Mononuclear cell (primary cell): ENCODE data around the gene PDE9A. TPM values are rescaled to one million over a fixed set of nuclear protein-coding genes. Genes with fewer than 3 reads are reported as not detected.
"Not testable (repeated sequence)": the region's sequence is repeated elsewhere in the genome, so short reads cannot be mapped to it uniquely, and the experiment has no call there.

Experiments
- H3K27me3 ChIP-seq: 2 replicates; pipeline ENCODE4 v1.6.0; 2011; ENCODE audit warnings: low read length, control low read depth; ENCODE audit not compliant: insufficient read depth
- H3K4me1 ChIP-seq: 2 replicates; pipeline ENCODE4 v1.5.1; 2011; ENCODE audit warnings: mild to moderate bottlenecking, low read length, control low read depth; ENCODE audit not compliant: insufficient read depth
- H3K4me3 ChIP-seq: 2 replicates; pipeline ENCODE4 v1.5.1; 2011; ENCODE audit warnings: mild to moderate bottlenecking, low read length, moderate library complexity
- H3K9me3 ChIP-seq: 2 replicates; pipeline ENCODE4 v1.5.1; 2011; ENCODE audit warnings: low read depth, mild to moderate bottlenecking, control low read depth, low read length
- total RNA-seq: library from RNA; depleted of rRNA; stranded (reverse); fragments of >200 nt; gene quantifications from one replicate; pipeline ENCODE4 v1.2.3, GENCODE V29; 2012

The PDE9A gene
- total RNA-seq, 1 donor = 3.0 TPM

DNA sequence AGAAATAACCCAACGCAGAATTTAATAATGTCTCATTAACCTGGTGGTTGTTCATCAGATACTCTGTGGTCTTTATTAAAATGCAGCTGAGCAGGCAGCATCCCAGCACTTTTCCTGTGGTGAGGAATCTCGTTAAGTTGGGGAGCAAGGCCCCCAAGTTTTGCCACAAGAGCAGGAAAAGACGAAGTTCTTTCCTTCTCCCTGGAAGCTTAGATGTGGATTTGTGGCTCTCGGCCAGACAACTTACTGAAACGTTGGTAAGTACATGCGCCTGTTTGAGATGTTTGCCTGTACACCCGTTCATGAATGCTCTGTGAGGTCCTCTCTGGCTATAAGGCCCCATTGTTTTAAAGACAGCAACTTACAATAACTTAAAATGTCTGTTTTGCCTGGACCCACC is 34.3 kb upstream of the PDE9A start:
- H3K4me1 ChIP-seq = peaks cover 16% of the 10 kb centered on the region
- H3K27me3 ChIP-seq = no peaks in the 10 kb centered on the region
- no peaks in the 10 kb centered on the region for H3K9me3 ChIP-seq
- no peak overlapping the region for H3K4me3 ChIP-seq

GRCh38 chr21:42619841-42620240 is 33.6 kb upstream of the PDE9A start:
- no peaks in the 10 kb centered on the region for H3K9me3 ChIP-seq
- peaks cover 13% of the 10 kb centered on the region for H3K4me1 ChIP-seq
- no peak overlapping the region for H3K4me3 ChIP-seq
- H3K27me3 ChIP-seq = no peaks in the 10 kb centered on the region

GRCh38 chr21:42621166-42621818 is 32.1 kb upstream of the PDE9A start:
- H3K4me1 ChIP-seq = peaks cover 9% of the 10 kb centered on the region
- H3K9me3 ChIP-seq = no peaks in the 10 kb centered on the region
- no peak overlapping the region for H3K4me3 ChIP-seq
- H3K27me3 ChIP-seq = no peaks in the 10 kb centered on the region

- Histone ChIP-seq H3K4me3 (no peak overlapping the region), H3K9me3 (no peaks in the 10 kb centered on the region), H3K4me1 (peaks cover 4% of the 10 kb centered on the region), H3K27me3 (no peaks in the 10 kb centered on the region)
Observed at GRCh38 chr21:42621819-42622177, 31.6 kb upstream of the PDE9A start.

DNA sequence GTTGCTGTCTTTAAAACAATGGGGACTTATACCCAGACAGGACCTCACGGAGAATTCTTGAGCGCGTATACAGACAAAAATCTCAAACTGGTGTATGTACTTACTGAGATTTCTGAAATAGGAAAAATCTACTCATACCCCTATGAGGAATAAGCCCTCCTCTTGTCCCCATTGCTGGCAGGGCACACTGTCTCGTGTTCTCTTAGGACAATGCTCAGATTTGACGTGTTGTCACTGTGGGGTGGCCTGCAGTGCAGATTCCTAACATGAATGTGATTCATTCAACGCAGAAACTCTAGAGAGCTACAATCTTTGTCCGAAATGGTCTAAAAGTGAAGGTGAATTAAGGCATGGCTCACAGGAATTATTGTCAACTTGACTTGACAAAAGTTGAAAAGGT is 31.1 kb upstream of the PDE9A start:
- Histone ChIP-seq H3K9me3 (no peaks in the 10 kb centered on the region), H3K4me1 (no peaks in the 10 kb centered on the region), H3K4me3 (no peak overlapping the region), H3K27me3 (no peaks in the 10 kb centered on the region)

- Histone ChIP-seq H3K9me3 (no peaks in the 10 kb centered on the region), H3K4me3 (no peak overlapping the region), H3K27me3 (no peaks in the 10 kb centered on the region), H3K4me1 (no peaks in the 10 kb centered on the region)
Observed at GRCh38 chr21:42623694-42624093, 29.7 kb upstream of the PDE9A start.

DNA sequence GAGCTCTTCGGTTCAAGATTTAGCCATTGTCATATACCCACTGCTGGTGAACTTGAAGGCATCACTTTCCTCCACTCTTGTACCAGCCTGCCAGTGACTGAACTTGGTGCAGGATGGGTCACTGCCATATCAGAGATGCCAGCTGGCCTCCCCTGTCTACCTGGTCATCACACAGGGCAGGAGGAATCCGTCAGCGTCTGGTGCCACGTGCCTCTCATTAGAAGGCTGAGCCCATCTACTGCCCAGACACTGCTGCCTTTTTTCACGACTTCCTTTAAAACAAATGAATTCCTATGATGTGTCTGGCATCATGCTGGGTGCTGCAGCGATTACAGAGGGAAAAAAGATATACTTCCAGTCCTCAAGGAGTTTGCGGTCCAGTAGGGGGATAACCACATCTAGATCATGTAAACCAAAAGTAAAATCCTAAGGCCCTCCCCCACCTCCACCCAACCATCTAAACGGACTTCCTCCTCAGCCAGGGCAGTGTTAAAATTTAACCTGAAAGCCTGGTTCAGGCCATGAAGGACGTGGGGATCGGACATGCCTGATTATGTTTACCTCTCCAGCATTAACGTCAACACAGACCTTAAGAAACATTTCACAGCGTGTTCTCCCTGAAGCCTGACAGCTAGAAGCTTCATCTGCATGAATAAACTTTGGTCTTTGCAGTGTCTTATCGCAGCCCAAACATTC is 29.2 kb upstream of the PDE9A start:
- Histone ChIP-seq H3K27me3 (no peaks in the 10 kb centered on the region), H3K4me3 (no peak overlapping the region), H3K9me3 (no peaks in the 10 kb centered on the region), H3K4me1 (no peaks in the 10 kb centered on the region)

DNA sequence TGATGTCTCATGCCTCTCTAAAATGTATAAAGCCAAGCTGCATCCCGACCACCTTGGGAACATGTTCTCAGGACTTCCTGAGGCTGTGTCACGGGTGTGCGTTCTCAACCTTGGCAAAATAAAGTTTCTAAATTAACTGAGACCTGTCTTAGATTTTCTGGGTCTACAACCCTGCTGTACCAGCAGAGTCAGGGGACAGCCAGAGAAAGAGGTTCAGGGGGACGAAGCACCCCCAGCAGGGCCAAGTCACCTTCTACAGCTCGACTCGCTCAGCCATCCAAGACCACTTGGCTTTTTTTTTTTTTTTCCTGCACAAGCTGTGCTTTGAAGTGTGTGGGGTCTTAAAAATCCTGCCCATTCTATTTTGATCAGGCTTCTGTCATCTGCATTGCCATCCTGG is 28.5 kb upstream of the PDE9A start:
- Histone ChIP-seq H3K4me1 (no peaks in the 10 kb centered on the region), H3K27me3 (no peaks in the 10 kb centered on the region), H3K9me3 (no peaks in the 10 kb centered on the region), H3K4me3 (no peak overlapping the region)

- no peaks in the 10 kb centered on the region for H3K9me3 ChIP-seq
- H3K4me3 ChIP-seq = no peak overlapping the region
- H3K27me3 ChIP-seq = no peaks in the 10 kb centered on the region
- no peaks in the 10 kb centered on the region for H3K4me1 ChIP-seq
Observed at GRCh38 chr21:42626171-42626570, 27.2 kb upstream of the PDE9A start.

GRCh38 chr21:42627527-42628289 is 25.7 kb upstream of the PDE9A start:
- Histone ChIP-seq H3K4me1 (no peaks in the 10 kb centered on the region), H3K27me3 (no peaks in the 10 kb centered on the region), H3K4me3 (no peak overlapping the region), H3K9me3 (no peaks in the 10 kb centered on the region)

DNA sequence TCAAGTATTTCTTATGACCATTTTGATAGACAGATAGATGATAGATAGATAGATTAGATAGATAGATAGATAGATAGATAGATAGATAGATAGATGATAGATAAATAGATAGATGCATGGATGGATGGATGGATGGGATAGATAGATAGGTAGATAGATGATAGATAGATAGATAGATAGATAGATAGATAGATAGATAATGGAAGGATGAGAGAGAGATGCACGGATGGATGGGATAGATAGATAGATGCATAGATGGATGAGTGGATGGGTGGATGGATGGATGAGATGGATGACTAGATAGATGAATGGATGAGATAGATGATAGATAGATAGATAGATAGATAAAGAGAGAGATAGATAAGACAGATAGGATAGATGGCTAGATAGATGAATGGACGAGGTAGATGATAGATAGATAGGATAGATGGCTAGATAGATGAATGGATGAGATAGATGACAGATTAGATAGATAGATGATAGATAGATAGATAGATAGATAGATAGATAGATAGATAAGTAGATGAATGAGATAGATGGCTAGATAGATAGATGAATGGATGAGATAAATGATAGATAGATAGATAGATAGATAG is 24.9 kb upstream of the PDE9A start:
- not testable (repeated sequence) for H3K4me1 ChIP-seq, H3K4me3 ChIP-seq, H3K27me3 ChIP-seq, H3K9me3 ChIP-seq

DNA sequence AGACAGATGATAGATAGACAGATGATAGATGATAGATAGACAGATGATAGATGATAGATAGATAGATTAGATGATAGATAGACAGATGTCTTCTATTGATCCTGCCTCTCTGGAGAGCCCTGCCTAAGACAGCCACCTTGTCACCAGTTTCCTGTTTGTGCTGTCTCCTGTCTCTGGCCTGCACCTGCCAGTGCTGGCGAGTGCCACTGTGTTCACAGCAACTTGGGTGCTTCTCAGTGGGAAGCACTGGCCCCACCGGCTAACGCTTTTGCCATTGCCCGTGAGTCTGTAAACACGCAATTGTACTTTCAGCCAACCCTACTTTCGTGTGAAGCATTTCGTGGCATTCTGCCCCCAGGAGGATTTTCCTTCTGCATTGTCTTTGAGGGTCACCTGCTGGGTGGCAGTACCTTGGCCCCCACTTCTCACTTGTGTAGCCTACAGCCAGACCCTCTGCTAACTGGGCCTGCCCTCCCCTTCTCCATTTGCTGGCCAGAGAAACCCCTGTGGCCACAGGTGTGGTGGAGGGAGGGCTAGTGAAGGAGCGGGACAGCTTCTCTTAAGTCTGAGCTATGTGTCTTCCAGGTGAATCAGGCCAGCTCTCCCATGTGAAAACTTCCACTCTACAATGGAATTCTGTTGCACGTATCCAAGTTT is 23.4 kb upstream of the PDE9A start:
- Histone ChIP-seq H3K4me3 (no peak overlapping the region), H3K27me3 (no peaks in the 10 kb centered on the region), H3K9me3 (no peaks in the 10 kb centered on the region), H3K4me1 (no peaks in the 10 kb centered on the region)

GRCh38 chr21:42630626-42631025 is 22.8 kb upstream of the PDE9A start:
- no peaks in the 10 kb centered on the region for H3K9me3 ChIP-seq
- H3K27me3 ChIP-seq = no peaks in the 10 kb centered on the region
- no peaks in the 10 kb centered on the region for H3K4me1 ChIP-seq
- H3K4me3 ChIP-seq = no peak overlapping the region

- H3K27me3 ChIP-seq = no peaks in the 10 kb centered on the region
- H3K4me3 ChIP-seq = no peak overlapping the region
- no peaks in the 10 kb centered on the region for H3K4me1 ChIP-seq
- no peaks in the 10 kb centered on the region for H3K9me3 ChIP-seq
Observed at GRCh38 chr21:42631142-42631541, 22.3 kb upstream of the PDE9A start.

- Histone ChIP-seq H3K4me3 (no peak overlapping the region), H3K9me3 (no peaks in the 10 kb centered on the region), H3K4me1 (no peaks in the 10 kb centered on the region), H3K27me3 (no peaks in the 10 kb centered on the region)
Observed at GRCh38 chr21:42632336-42632751, 21.1 kb upstream of the PDE9A start.
